ENCODE results near the gene FZD4. TPM values are rescaled to one million over a fixed set of nuclear protein-coding genes. Genes with fewer than 3 reads are reported as not detected.

The FZD4 gene
- total RNA-seq, 1 experiment from 2014 or later, result 2.6 TPM

GRCh38 chr11:86926975-86927374 lies 28.2 kb downstream of the FZD4 start:
- Histone ChIP-seq H3K9me3 (ENCODE audit: insufficient read depth, low read depth) (no peaks in the 10 kb centered on the region), H3K79me2 (ENCODE audit: low read depth) (no peaks in the 10 kb centered on the region), H3K4me3 (no peak overlapping the region), H2AFZ (no peak overlapping the region), H4K20me1 (ENCODE audit: insufficient read depth) (no peaks in the 10 kb centered on the region), H3K27me3 (ENCODE audit: insufficient read depth, low read depth) (no peaks in the 10 kb centered on the region), H3K4me1 (replicated peaks; ENCODE audit: insufficient read depth) (peaks cover 28% of the 10 kb centered on the region), H3K4me2 (no peak overlapping the region), H3K27ac (no peak overlapping the region), H3K36me3 (ENCODE audit: low read depth) (no peaks in the 10 kb centered on the region), H3K9me2 (ENCODE audit: insufficient read depth) (no peaks in the 10 kb centered on the region), H3F3A (ENCODE audit: insufficient read depth, low read depth) (peaks cover 15% of the 10 kb centered on the region; the same call in 1 of the 2 replicates)
- intact Hi-C loops (cut with micrococcal nuclease; ENCODE audit: unreplicated experiment), result no loop called here
- CTCF ChIA-PET, result no interaction called here
- no TSS peak for BruUV-seq (replicated peaks)
- no peak for DNase-seq
- POLR2A ChIA-PET (ENCODE audit: unreplicated experiment), result no interaction called here
- TF ChIP-seq CTCF (conservative IDR thresholded peaks at IDR 0.05) (no peak), EZH2 (IDR thresholded peaks at IDR 0.05; ENCODE audit: low read depth) (no peak)

- Histone ChIP-seq H3F3A (ENCODE audit: insufficient read depth, low read depth) (no peaks in the 10 kb centered on the region), H4K20me1 (ENCODE audit: insufficient read depth) (no peaks in the 10 kb centered on the region), H3K27ac (no peak overlapping the region), H3K9me3 (ENCODE audit: insufficient read depth, low read depth) (no peaks in the 10 kb centered on the region), H3K27me3 (ENCODE audit: insufficient read depth, low read depth) (no peaks in the 10 kb centered on the region), H3K36me3 (ENCODE audit: low read depth) (no peaks in the 10 kb centered on the region), H3K4me2 (no peak overlapping the region), H2AFZ (no peak overlapping the region), H3K4me1 (replicated peaks; ENCODE audit: insufficient read depth) (peaks cover 8% of the 10 kb centered on the region), H3K9me2 (ENCODE audit: insufficient read depth) (no peaks in the 10 kb centered on the region), H3K79me2 (ENCODE audit: low read depth) (no peaks in the 10 kb centered on the region), H3K4me3 (no peak overlapping the region)
- DNase-seq, result no peak
- TF ChIP-seq EZH2 (IDR thresholded peaks at IDR 0.05; ENCODE audit: low read depth) (no peak), CTCF (conservative IDR thresholded peaks at IDR 0.05) (no peak)
- ChIA-PET POLR2A (ENCODE audit: unreplicated experiment) (no interaction called here), CTCF (interaction anchor here (0.6 to 0.8 kb wide), 2 partner anchors 67 to 563 kb away, joined by 4 to 7 read pairs; no protein-coding TSS in a partner anchor)
- BruUV-seq (replicated peaks), result no TSS peak
- intact Hi-C loops (cut with micrococcal nuclease; ENCODE audit: unreplicated experiment), result no loop called here
Measured at GRCh38 chr11:86923999-86924766, 31.0 kb downstream of the FZD4 start.

- DNase-seq, result no peak
- Histone ChIP-seq H2AFZ (no peak overlapping the region), H3K36me3 (ENCODE audit: low read depth) (no peaks in the 10 kb centered on the region), H3K79me2 (ENCODE audit: low read depth) (no peaks in the 10 kb centered on the region), H3K9me2 (ENCODE audit: insufficient read depth) (no peaks in the 10 kb centered on the region), H3K27me3 (ENCODE audit: insufficient read depth, low read depth) (no peaks in the 10 kb centered on the region), H4K20me1 (ENCODE audit: insufficient read depth) (no peaks in the 10 kb centered on the region), H3K9me3 (ENCODE audit: insufficient read depth, low read depth) (no peaks in the 10 kb centered on the region), H3K4me1 (replicated peaks; ENCODE audit: insufficient read depth) (peaks cover 8% of the 10 kb centered on the region), H3K4me2 (no peak overlapping the region), H3F3A (ENCODE audit: insufficient read depth, low read depth) (no peaks in the 10 kb centered on the region), H3K27ac (no peak overlapping the region), H3K4me3 (no peak overlapping the region)
- ChIA-PET CTCF (no interaction called here), POLR2A (ENCODE audit: unreplicated experiment) (no interaction called here)
- BruUV-seq (replicated peaks), result no TSS peak
- intact Hi-C loops (cut with micrococcal nuclease; ENCODE audit: unreplicated experiment), result no loop called here
- TF ChIP-seq CTCF (conservative IDR thresholded peaks at IDR 0.05), result no peak
- TF ChIP-seq EZH2 (IDR thresholded peaks at IDR 0.05; ENCODE audit: low read depth), result no peak
Measured at GRCh38 chr11:86922225-86922624, 33.0 kb downstream of the FZD4 start.
